GM15510 (cell line): ENCODE results near the gene IMP4.
A peak's percentile ranks its signal among the peaks of the same experiment; 100 is the strongest.

Experiments
- POLR2A ChIP-seq: IDR thresholded peaks from 3 replicates; pipeline ENCODE4 v1.6.1; 2011; ENCODE audit warnings: borderline replicate concordance; ENCODE audit not compliant: insufficient read length; ENCODE audit errors: extremely low read depth

IMP4 gene

DNA sequence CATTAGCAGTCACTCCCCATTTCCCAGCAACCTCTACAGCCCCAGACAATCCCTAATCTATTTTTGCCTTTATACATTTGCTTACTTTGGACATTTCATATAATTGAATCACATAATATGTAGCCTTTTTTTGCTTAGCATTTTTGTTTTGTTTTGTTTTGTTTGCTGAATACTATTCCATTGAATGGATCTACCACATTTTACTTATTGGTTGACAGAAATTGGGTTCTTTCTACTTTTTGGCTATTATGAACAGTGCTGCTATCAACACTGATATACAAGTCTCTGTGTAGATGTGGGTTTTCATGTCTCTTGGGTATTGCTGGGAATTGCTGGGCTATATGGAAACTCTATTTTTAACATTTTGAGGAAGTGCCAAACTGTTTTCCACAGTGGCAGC lies 20.8 kb downstream of the IMP4 start:
- no peak for TF ChIP-seq POLR2A

DNA sequence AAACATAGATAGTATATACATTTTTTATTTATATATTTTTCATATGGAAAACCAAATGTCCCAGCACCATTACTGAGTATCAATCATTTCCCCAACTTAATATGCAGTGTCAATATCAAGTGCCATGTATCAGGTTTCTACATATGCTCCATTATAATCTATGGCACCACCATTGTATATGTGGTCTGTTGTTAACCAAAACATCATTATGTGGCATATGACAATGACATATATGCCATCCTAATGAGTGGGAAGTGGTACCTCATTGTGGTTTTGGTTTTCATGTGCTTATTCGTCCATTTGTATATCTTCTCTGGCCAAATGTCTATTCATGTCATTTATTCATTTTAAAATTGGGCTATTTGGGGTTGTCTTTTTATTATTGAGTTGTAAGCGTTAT lies 22.4 kb downstream of the IMP4 start:
- TF ChIP-seq POLR2A = no peak

GRCh38 chr2:130365963-130366362 lies 23.3 kb downstream of the IMP4 start:
- TF ChIP-seq POLR2A = no peak

- TF ChIP-seq POLR2A = no peak
These were observed 24.0 kb downstream of the IMP4 start for GRCh38 chr2:130366720-130367119.

DNA sequence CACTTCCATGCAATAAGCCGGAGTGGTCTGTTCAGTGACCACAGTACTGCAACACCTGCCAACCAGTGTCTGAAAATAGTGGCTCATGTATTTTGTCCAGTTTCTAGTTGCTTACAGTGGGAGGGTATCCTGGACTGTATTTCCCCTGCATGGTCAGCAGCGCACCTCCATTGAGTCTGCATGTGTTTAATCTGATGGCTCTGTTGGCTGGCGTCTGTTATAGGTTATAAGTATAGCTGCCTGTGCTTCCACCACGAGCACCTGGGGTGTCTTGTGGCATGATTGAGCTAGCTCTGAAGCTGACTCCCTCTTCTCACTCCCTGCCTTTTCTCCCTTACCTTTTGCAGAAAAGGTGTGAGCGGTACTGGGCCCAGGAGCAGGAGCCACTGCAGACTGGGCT lies 26.1 kb downstream of the IMP4 start:
- no peak for TF ChIP-seq POLR2A

- TF ChIP-seq POLR2A = no peak
These were observed 26.7 kb downstream of the IMP4 start for GRCh38 chr2:130369311-130369964.

GRCh38 chr2:130369965-130370341 lies 27.3 kb downstream of the IMP4 start:
- TF ChIP-seq POLR2A = no peak

GRCh38 chr2:130370490-130370889 lies 27.8 kb downstream of the IMP4 start:
- TF ChIP-seq POLR2A = no peak

GRCh38 chr2:130371723-130372054 lies 29.0 kb downstream of the IMP4 start:
- TF ChIP-seq POLR2A = no peak

DNA sequence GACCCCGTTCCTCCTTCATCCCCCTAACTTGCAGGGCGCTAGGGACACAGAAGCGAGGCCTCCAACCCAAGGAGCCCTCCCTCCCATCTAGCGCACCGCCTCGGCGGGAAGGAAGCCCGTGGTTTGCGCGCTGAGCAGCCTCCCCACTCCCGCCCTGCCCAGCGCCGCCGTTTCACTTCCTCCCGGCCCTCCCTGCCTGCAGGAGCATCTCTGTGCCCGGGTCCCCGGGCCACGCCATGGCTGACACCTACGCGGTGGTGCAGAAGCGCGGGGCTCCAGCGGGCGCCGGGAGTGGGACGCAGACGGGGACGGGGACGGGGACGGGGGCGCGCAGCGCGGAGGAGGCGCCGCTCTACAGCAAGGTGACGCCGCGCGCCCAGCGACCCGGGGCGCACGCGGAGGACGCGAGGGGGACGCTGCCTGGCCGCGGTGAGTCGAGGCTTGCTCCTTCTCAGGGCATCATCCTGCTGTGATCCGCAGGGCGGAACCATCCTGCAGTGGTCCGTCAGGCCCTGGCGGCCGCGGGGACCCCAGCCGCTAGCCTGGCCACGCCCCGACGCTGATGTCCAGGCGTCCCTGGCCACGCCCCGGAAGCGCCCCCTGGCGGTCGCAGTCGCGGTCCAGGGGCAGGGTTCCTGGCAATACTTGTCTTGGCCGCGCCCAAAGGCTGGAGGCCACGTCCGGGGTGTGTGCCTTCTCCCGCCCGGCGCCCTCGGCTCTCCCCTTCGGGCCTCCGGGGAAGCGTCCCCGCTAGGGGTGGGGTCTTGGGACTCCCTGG lies 29.5 kb downstream of the IMP4 start:
- TF ChIP-seq POLR2A = peak; percentile 69

DNA sequence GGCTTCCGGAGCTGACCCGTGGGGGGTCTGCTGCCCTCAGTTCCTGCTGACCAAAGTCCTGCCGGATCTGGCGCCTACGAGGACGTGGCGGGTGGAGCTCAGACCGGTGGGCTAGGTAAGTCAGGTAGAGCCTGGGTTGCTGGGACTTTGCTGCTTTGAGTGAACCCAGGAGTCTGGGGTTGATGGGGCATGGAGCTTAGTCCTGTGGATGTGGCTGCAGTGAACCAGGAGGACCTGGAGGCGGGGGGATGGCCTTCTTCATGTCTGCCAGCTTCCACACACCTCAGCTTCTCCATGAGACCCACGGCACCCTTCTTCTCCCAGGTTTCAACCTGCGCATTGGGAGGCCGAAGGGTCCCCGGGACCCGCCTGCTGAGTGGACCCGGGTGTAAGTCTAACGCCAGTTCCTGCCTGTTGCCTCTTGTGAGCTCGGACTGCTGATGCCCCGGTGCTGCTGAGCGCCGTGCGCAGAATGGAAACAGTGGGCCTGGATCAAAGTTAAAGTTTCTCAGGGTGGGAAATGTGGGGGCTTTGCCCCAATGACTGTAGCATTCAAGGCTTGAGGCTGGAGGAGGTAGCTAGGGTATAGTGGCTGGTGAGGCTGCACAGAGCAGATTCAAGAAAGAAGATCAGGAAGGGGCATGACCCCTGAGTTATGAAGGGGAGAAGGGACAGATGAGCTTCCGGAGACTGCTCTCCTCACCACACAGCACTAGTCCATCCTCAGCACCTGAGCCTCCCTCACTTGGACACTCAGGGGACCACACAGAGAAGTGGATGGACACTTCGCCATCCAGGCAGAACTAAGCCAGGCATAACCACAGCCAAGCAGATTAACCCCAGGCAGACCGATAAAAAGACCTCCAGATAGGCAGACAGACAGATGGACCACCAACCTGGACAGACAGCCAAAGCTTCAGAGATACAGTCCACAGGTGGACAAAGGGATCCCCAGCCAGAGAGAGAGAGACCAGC lies 30.4 kb downstream of the IMP4 start:
- no peak for TF ChIP-seq POLR2A

DNA sequence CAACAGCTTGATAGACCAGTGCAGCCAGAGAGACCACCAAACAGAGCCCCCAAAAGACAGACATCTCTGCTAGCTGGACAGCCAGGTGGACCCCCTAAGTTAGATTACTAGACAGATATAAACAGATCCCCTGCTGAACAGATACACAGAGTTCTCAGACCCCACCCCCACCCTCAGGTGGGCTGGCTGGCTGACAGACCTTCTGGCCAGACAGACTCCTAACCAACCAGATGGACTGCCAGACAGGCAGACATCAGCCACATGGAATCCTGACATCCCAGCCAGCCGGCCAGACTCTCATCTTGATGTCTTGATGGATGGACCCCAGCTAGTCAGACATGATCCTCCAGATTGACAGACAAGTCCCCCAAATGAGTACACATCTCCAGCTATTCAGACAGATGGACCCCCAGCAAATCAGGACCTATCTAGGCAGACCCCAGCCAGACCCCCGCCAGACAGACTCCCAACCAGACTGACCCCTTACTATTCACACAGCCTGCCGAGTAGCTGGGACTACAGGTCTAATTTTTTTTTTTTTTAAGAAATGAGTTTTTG lies 31.2 kb downstream of the IMP4 start:
- TF ChIP-seq POLR2A = no peak

- no peak for TF ChIP-seq POLR2A
These were observed 32.0 kb downstream of the IMP4 start for GRCh38 chr2:130374587-130375290.

DNA sequence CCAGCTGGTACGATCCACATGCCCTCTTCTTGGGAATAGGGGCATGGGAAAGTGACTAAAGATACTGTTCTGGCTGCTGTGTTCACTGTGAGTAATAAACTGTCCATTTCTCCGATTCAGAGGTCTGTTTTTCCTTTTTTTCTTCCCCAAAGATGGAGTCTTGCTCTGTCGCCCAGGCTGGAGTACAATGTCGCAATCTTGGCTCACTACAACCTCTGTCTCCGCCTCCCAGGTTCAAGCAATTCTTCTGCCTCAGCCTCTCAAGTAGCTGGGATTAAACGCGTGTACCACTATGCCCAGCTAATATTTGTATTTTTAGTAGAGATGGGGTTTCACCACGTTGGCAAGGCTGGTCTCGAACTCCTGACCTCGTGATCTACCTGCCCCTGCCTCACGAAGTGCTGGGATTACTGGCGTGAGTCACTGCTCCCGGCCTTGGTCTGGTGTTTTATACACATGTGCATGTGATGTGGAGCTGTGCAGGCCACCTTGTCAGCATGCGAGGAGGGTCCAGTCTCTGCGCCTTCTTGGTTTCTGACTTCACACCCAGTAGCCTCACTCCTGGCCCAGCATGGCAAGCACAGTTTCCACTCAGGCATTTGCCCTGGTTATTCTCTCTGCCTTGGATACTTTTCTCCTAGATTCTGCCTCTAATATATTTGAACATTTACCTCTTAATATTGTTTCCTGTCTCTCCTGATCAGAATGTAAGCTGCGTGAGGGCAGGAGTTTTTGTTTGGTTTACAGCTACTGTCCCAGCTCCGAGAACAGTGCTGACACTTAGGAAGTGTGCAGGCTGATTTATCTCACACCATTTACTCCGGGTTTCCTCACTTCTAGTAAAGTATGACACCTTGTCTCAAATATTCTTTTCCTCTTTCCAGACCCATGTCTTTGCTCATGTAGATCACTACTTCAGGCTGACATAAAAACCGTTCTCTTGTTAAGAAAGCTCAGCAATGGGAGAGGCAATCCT lies 32.9 kb downstream of the IMP4 start:
- no peak for TF ChIP-seq POLR2A
